WTC11 (cell line): ENCODE measurements around the gene B9D2. TPM values are rescaled to one million over a fixed set of nuclear protein-coding genes. Genes with fewer than 3 reads are reported as not detected.

ENCODE experiments used
- ATAC-seq: fragments of 200-7000 bp; cut with Tn5 transposase; 2 replicates; pipeline ENCODE4 v1.10.0; 2021; ENCODE audit warnings: mild to moderate bottlenecking, moderate library complexity
- CTCF ChIA-PET: fragments of 300-600 bp; sonication (Branson Sonifier 250); formaldehyde crosslinking; loops from one replicate; lab custom pipeline; 2021; ENCODE audit warnings: antibody characterized with exemption; lab: Charles Lee
- POLR2A ChIA-PET: fragments of 350-600 bp; sonication (Branson Sonifier 250); formaldehyde crosslinking; loops from one replicate; lab custom pipeline; 2021; ENCODE audit warnings: antibody characterized with exemption; lab: Charles Lee
- DNase-seq: peaks from one replicate; pipeline ENCODE4 v3.0.0; 2021; ENCODE audit warnings: low spot score
- H3K27ac Mint-ChIP-seq: 2 replicates; pipeline ENCODE4 v1.8.0; 2021; ENCODE audit warnings: mixed read lengths
- H3K27me3 Mint-ChIP-seq: 2 replicates; pipeline ENCODE4 v1.8.0; 2021; ENCODE audit warnings: low read depth, mild to moderate bottlenecking, moderate library complexity, mixed read lengths
- H3K36me3 Mint-ChIP-seq: 2 replicates; pipeline ENCODE4 v1.8.0; 2021; ENCODE audit warnings: mixed read lengths
- H3K4me1 Mint-ChIP-seq: 2 replicates; pipeline ENCODE4 v1.8.0; 2022; ENCODE audit warnings: mixed read lengths
- H3K4me3 Mint-ChIP-seq: 2 replicates; pipeline ENCODE4 v1.8.0; 2021; ENCODE audit warnings: mild to moderate bottlenecking, moderate library complexity, mixed read lengths
- H3K9me3 Mint-ChIP-seq: 2 replicates; pipeline ENCODE4 v1.8.0; 2021; ENCODE audit warnings: mixed read lengths
- CBFB ChIP-seq: sonication (generic); formaldehyde crosslinking; IDR thresholded peaks from 2 replicates; pipeline ENCODE4 v1.8.1; 2022; ENCODE audit warnings: mild to moderate bottlenecking, low read depth, missing genetic modification reagents
- CTCF ChIP-seq: fragments of 200-600 bp; IDR thresholded peaks from 2 replicates; pipeline ENCODE4 v1.8.0; 2022; ENCODE audit warnings: antibody characterized with exemption
- GRHL2 ChIP-seq: fragments of 250-450 bp; sonication (Bioruptor Pico); IDR thresholded peaks from 2 replicates; pipeline ENCODE4 v1.8.0; 2022; ENCODE audit warnings: mild to moderate bottlenecking, moderate library complexity; ENCODE audit not compliant: insufficient replicate concordance, severe bottlenecking
- HMGA2 ChIP-seq: fragments of 250-450 bp; sonication (Bioruptor Pico); IDR thresholded peaks from 2 replicates; pipeline ENCODE4 v1.4.0; 2021; ENCODE audit warnings: mild to moderate bottlenecking, moderate library complexity
- MAX ChIP-seq: sonication (generic); formaldehyde crosslinking; IDR thresholded peaks from 2 replicates; pipeline ENCODE4 v1.8.0; 2022; ENCODE audit warnings: mild to moderate bottlenecking, missing genetic modification reagents
- NR1H2 ChIP-seq: sonication (generic); formaldehyde crosslinking; IDR thresholded peaks from 2 replicates; pipeline ENCODE4 v1.9.0; 2021; ENCODE audit warnings: mild to moderate bottlenecking, moderate library complexity, missing genetic modification reagents
- PRRX2 ChIP-seq: fragments of 250-450 bp; sonication (Bioruptor Pico); IDR thresholded peaks from 2 replicates; pipeline ENCODE4 v1.8.0; 2021; ENCODE audit warnings: mild to moderate bottlenecking
- TP53 ChIP-seq: sonication (generic); formaldehyde crosslinking; IDR thresholded peaks from 2 replicates; pipeline ENCODE4 v1.8.1; 2023; ENCODE audit warnings: mild to moderate bottlenecking, missing genetic modification reagents
- ZNF425 ChIP-seq: fragments of 250-450 bp; sonication (Bioruptor Pico); conservative IDR thresholded peaks from 2 replicates; pipeline ENCODE4 v1.9.0; 2021; ENCODE audit warnings: mild to moderate bottlenecking
- ZSCAN18 ChIP-seq: fragments of 250-450 bp; sonication (Bioruptor Pico); IDR thresholded peaks from 2 replicates; pipeline ENCODE4 v2.1.2; 2022; ENCODE audit warnings: mild to moderate bottlenecking, moderate library complexity
- total RNA-seq: library from RNA; stranded (reverse); gene quantifications from 3 replicates; pipeline ENCODE4 v1.2.3, GENCODE V29; 2021
- TF ChIP-seq, protein P1 (sequence below): sonication (generic); formaldehyde crosslinking; IDR thresholded peaks from 2 replicates; pipeline ENCODE4 v1.8.0; 2023; ENCODE audit warnings: missing genetic modification reagents, mild to moderate bottlenecking, borderline replicate concordance

Gene B9D2
- total RNA-seq, 1 experiment from 2014 or later, result 4.7 TPM

GRCh38 chr19:41328842-41329225 is 35.1 kb downstream of the B9D2 start:
- Mint-ChIP-seq H3K36me3 (no peaks in the 10 kb centered on the region), H3K27ac (peak overlapping the region; percentile 62; the same call in 1 of the 2 replicates), H3K4me3 (no peak overlapping the region), H3K27me3 (peaks cover 19% of the 10 kb centered on the region), H3K9me3 (no peaks in the 10 kb centered on the region), H3K4me1 (peaks cover 58% of the 10 kb centered on the region)
- ChIA-PET CTCF (interaction anchor here (1.4 to 4.8 kb wide), 2 partner anchors 25 to 425 kb away, joined by 3 to 44 read pairs; partner anchors contain the start of gene TGFB1), POLR2A (no interaction called here)
- DNase-seq, result no peak
- TF ChIP-seq GRHL2 (CRISPR knock-in tag), result no peak
- no peak for TF ChIP-seq MAX (CRISPR knock-in tag)
- TF ChIP-seq HMGA2 (CRISPR knock-in tag), result no peak
- no peak for TF ChIP-seq CBFB
- ATAC-seq, result no peak

DNA sequence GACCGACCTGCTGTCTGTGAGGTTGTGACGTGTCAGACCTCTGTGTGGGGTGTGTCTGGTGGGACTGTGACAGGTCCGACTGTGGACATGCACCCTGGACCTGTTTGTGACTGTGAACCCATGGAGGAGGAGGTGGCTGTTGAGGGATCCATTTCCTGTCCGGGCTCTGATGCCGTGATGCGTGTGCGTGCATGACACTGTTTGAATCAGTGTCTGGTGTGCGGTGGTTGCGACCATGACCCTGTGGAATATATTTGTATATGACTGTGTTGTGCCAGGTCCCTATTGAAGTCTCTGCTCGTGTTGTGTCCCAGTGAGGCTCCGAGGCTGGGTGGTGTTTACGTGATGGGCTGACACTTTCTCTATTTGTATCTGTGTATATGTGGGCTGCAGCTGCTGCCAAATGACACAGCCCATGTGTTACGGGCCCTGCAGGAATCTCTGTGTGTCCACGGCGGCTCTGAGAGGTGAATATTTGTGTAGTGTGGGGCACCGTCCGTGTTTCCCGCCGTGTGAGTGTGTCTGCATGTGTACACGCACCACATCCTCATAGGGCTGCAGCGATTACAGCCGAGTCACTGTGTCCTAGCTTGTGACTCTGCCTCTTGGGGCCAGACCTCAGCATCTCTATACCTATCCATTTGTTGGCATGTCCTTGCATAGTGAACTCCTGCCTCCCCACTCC is 35.6 kb downstream of the B9D2 start:
- peaks cover 56% of the 10 kb centered on the region for H3K4me1 Mint-ChIP-seq
- H3K36me3 Mint-ChIP-seq, result no peaks in the 10 kb centered on the region
- ATAC-seq (no peak), DNase-seq (no peak)
- peaks cover 19% of the 10 kb centered on the region for H3K27me3 Mint-ChIP-seq
- peak overlapping the region; percentile 43 for H3K4me3 Mint-ChIP-seq
- ChIA-PET POLR2A (no interaction called here), CTCF (interaction anchor here (1.4 to 4.8 kb wide), 6 partner anchors 20 to 425 kb away, joined by 3 to 44 read pairs (median 5); partner anchors contain the start of genes DMAC2 and TGFB1)
- TF ChIP-seq PRRX2 (CRISPR knock-in tag) (no peak), CTCF (no peak), NR1H2 (CRISPR knock-in tag) (no peak), MAX (CRISPR knock-in tag) (no peak), ZSCAN18 (no peak), TP53 (CRISPR knock-in tag) (no peak), ZNF425 (CRISPR knock-in tag) (no peak)
- TF ChIP-seq, protein P1, sequence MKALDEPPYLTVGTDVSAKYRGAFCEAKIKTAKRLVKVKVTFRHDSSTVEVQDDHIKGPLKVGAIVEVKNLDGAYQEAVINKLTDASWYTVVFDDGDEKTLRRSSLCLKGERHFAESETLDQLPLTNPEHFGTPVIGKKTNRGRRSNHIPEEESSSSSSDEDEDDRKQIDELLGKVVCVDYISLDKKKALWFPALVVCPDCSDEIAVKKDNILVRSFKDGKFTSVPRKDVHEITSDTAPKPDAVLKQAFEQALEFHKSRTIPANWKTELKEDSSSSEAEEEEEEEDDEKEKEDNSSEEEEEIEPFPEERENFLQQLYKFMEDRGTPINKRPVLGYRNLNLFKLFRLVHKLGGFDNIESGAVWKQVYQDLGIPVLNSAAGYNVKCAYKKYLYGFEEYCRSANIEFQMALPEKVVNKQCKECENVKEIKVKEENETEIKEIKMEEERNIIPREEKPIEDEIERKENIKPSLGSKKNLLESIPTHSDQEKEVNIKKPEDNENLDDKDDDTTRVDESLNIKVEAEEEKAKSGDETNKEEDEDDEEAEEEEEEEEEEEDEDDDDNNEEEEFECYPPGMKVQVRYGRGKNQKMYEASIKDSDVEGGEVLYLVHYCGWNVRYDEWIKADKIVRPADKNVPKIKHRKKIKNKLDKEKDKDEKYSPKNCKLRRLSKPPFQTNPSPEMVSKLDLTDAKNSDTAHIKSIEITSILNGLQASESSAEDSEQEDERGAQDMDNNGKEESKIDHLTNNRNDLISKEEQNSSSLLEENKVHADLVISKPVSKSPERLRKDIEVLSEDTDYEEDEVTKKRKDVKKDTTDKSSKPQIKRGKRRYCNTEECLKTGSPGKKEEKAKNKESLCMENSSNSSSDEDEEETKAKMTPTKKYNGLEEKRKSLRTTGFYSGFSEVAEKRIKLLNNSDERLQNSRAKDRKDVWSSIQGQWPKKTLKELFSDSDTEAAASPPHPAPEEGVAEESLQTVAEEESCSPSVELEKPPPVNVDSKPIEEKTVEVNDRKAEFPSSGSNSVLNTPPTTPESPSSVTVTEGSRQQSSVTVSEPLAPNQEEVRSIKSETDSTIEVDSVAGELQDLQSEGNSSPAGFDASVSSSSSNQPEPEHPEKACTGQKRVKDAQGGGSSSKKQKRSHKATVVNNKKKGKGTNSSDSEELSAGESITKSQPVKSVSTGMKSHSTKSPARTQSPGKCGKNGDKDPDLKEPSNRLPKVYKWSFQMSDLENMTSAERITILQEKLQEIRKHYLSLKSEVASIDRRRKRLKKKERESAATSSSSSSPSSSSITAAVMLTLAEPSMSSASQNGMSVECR (CRISPR knock-in tag), result no peak
- peak overlapping the region; percentile 62; the same call in 1 of the 2 replicates for H3K27ac Mint-ChIP-seq
- H3K9me3 Mint-ChIP-seq, result no peaks in the 10 kb centered on the region
